GM13976 (cell line): ENCODE data around the gene LETM1.

Experiments
- DNase-seq: peaks from one replicate; pipeline ENCODE4 v3.0.0; 2012; ENCODE audit warnings: low spot score
- in situ Hi-C: fragments of 300-500 bp; cut with MboI; formaldehyde crosslinking; loops from one replicate; pipeline ENCODE4 v1.12.0; 2022; ENCODE audit warnings: low sequenced_read_pairs, mixed read lengths, inconsistent platforms; ENCODE audit not compliant: unreplicated experiment
- TF ChIP-seq, protein P1 (sequence below): IDR thresholded peaks from 2 replicates; pipeline ENCODE4 v1.5.1; 2012; ENCODE audit warnings: borderline replicate concordance, mild to moderate bottlenecking; ENCODE audit not compliant: insufficient read depth; ENCODE audit errors: extremely low read depth, missing control alignments, control extremely low read depth

The LETM1 gene

GRCh38 chr4:1856943-1857699 lies 1.2 kb upstream of the LETM1 start:
- TF ChIP-seq, protein P1, sequence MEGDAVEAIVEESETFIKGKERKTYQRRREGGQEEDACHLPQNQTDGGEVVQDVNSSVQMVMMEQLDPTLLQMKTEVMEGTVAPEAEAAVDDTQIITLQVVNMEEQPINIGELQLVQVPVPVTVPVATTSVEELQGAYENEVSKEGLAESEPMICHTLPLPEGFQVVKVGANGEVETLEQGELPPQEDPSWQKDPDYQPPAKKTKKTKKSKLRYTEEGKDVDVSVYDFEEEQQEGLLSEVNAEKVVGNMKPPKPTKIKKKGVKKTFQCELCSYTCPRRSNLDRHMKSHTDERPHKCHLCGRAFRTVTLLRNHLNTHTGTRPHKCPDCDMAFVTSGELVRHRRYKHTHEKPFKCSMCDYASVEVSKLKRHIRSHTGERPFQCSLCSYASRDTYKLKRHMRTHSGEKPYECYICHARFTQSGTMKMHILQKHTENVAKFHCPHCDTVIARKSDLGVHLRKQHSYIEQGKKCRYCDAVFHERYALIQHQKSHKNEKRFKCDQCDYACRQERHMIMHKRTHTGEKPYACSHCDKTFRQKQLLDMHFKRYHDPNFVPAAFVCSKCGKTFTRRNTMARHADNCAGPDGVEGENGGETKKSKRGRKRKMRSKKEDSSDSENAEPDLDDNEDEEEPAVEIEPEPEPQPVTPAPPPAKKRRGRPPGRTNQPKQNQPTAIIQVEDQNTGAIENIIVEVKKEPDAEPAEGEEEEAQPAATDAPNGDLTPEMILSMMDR: no peak
- DNase-seq: no peak

GRCh38 chr4:1855333-1856070 lies 454 bp downstream of the LETM1 start:
- in situ Hi-C loops: no loop called here
- peak; percentile 57 for DNase-seq
- TF ChIP-seq, protein P1: no peak

More at GRCh38 chr4:1856943-1857699, 1.2 kb upstream of the LETM1 start:
- in situ Hi-C loops: no loop called here

GRCh38 chr4:1854752-1855151 lies 1.2 kb downstream of the LETM1 start:
- DNase-seq: no peak
- in situ Hi-C loops: no loop called here
- TF ChIP-seq, protein P1: no peak

- no peak for DNase-seq
- in situ Hi-C loops: no loop called here
- TF ChIP-seq, protein P1: no peak
Observed at GRCh38 chr4:1852904-1853623, 2.9 kb downstream of the LETM1 start.

DNA sequence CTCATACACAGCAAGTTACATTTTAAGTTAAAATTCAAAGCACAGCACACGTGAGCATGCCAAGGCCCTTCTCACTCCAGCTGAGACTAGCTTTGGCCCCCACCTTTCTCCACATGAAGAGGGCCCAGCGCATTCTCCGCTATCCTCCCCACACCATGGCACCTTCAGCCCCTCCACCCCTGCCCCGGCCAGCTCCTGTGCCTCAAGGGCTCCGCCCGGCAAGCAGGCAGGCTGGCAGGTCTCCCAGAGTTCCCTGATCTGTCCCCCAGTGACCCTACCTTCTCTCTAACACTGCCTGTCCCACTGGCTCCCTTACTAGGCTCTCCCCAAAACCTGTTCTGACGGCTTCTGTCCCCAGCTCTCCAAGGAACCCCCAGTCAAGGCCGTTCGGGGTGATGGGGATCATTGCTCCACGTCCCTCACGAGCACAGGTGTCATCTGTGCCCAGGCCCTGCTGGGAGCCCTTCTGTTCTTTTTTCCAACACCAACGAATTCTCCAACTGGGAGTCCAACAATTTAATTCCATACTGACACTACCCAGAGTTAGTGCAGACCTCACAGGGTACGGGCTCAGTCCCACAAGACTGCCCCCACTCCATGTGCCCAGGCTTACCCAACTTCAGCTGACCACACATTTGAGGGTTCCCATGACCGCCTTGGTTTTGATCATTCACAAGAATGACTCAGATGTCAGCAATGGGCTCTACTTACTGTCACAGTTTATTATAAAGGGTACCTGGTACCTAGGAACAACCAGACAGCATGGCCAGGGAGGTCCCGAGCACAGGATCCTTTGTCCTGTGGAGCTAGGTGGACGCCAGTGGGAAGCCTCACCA lies 4.2 kb downstream of the LETM1 start:
- DNase-seq: no peak
- TF ChIP-seq, protein P1: no peak

GRCh38 chr4:1851160-1851559 lies 4.8 kb downstream of the LETM1 start:
- DNase-seq: no peak
- in situ Hi-C loops: no loop called here
- TF ChIP-seq, protein P1: no peak

More for the DNA sequence above, 4.2 kb downstream of the LETM1 start:
- in situ Hi-C loops: no loop called here
